GM21360 (cell line): Measurements from ENCODE around the gene CD81.
"Not testable (repeated sequence)": the region's sequence is repeated elsewhere in the genome, so short reads cannot be mapped to it uniquely, and the experiment has no call there.

Source experiments
- ATAC-seq: cut with Tn5 transposase; IDR thresholded peaks from one replicate; pipeline ENCODE4 v1.9.1; 2021; ENCODE audit warnings: mild to moderate bottlenecking, moderate library complexity; ENCODE audit not compliant: unreplicated experiment

CD81 gene

GRCh38 chr11:2376751-2377451 is at the start of gene CD81:
Gene CD81 (plus strand): TSS chr11:2377310. CDS start chr11:2377550, 240 bp downstream.
- peak; percentile 34 for ATAC-seq

GRCh38 chr11:2328021-2328420 is 49.1 kb upstream of the CD81 start:
- ATAC-seq: no peak

GRCh38 chr11:2328656-2329354 is 48.3 kb upstream of the CD81 start:
- no peak for ATAC-seq

- no peak for ATAC-seq
Observed at GRCh38 chr11:2329551-2329950, 47.6 kb upstream of the CD81 start.

- no peak for ATAC-seq
Observed at GRCh38 chr11:2330696-2331095, 46.4 kb upstream of the CD81 start.

GRCh38 chr11:2331404-2331803 is 45.7 kb upstream of the CD81 start:
- ATAC-seq: no peak

GRCh38 chr11:2332569-2332968 is 44.5 kb upstream of the CD81 start:
- ATAC-seq: not testable (repeated sequence)

GRCh38 chr11:2333486-2334205 is 43.5 kb upstream of the CD81 start:
- ATAC-seq: not testable (repeated sequence)

GRCh38 chr11:2335286-2335685 is 41.8 kb upstream of the CD81 start:
- ATAC-seq: not testable (repeated sequence)

- ATAC-seq: not testable (repeated sequence)
Observed at GRCh38 chr11:2338760-2339159, 38.4 kb upstream of the CD81 start.

- ATAC-seq: no peak
Observed at GRCh38 chr11:2342557-2342956, 34.6 kb upstream of the CD81 start.

GRCh38 chr11:2342981-2343380 is 34.1 kb upstream of the CD81 start:
- no peak for ATAC-seq

GRCh38 chr11:2343502-2343901 is 33.6 kb upstream of the CD81 start:
- no peak for ATAC-seq

GRCh38 chr11:2345050-2345449 is 32.1 kb upstream of the CD81 start:
- ATAC-seq: no peak

- ATAC-seq: no peak
Observed at GRCh38 chr11:2346014-2346413, 31.1 kb upstream of the CD81 start.

- no peak for ATAC-seq
Observed at GRCh38 chr11:2346586-2347307, 30.4 kb upstream of the CD81 start.

- ATAC-seq: no peak
Observed at GRCh38 chr11:2347308-2347830, 29.7 kb upstream of the CD81 start.

- no peak for ATAC-seq
Observed at GRCh38 chr11:2348986-2349385, 28.1 kb upstream of the CD81 start.

- no peak for ATAC-seq
Observed at GRCh38 chr11:2351701-2352100, 25.4 kb upstream of the CD81 start.

- ATAC-seq: no peak
Observed at GRCh38 chr11:2352420-2352819, 24.7 kb upstream of the CD81 start.
